ENCODE data around the gene CDC27. TPM values are rescaled to one million over a fixed set of nuclear protein-coding genes. Genes with fewer than 3 reads are reported as not detected.
"Not testable (repeated sequence)": the region's sequence is repeated elsewhere in the genome, so short reads cannot be mapped to it uniquely, and the experiment has no call there.

CDC27 gene
- polyA plus RNA-seq, 1 experiment = 65.3 TPM

- ChIA-PET POLR2A (interaction anchor here (0.6 kb wide), 1 partner anchor 51 kb away, joined by 3 read pairs; no protein-coding TSS in a partner anchor), CTCF (interaction anchor here (0.9 to 1.6 kb wide), 2 partner anchors 16 to 131 kb away, joined by 3 to 7 read pairs; no protein-coding TSS in a partner anchor)
- peak overlapping the region; percentile 13; the same call in 1 of the 2 replicates for H3K4me3 ChIP-seq (ENCODE audit: low read depth, low read length)
- no peak for DNase-seq (ENCODE audit: low read depth)
- H3K27me3 ChIP-seq (ENCODE audit: control insufficient read depth, insufficient read depth, low read length) = no peaks in the 10 kb centered on the region
- no peaks in the 10 kb centered on the region; the same call in 1 of the 2 replicates for H3K36me3 ChIP-seq (ENCODE audit: control insufficient read depth, insufficient read depth, low read length)
- TF ChIP-seq CTCF (IDR thresholded peaks at IDR 0.05; ENCODE audit: insufficient read depth, low read depth, low read length) = no peak
Observed at GRCh38 chr17:47184681-47185080, 4.4 kb downstream of the CDC27 start.

- H3K36me3 ChIP-seq (ENCODE audit: control insufficient read depth, insufficient read depth, low read length); H3K4me3 ChIP-seq (ENCODE audit: low read depth, low read length); H3K27me3 ChIP-seq (ENCODE audit: control insufficient read depth, insufficient read depth, low read length); DNase-seq (ENCODE audit: low read depth); POLR2A ChIA-PET: not testable (repeated sequence)
- CTCF ChIA-PET = interaction anchor here (1.4 kb wide), 1 partner anchor 29 kb away, joined by 4 read pairs; no protein-coding TSS in a partner anchor
Observed at GRCh38 chr17:47180988-47181387, 8.1 kb downstream of the CDC27 start.

- Histone ChIP-seq H3K36me3 (ENCODE audit: control insufficient read depth, insufficient read depth, low read length) (no peaks in the 10 kb centered on the region; the same call in 1 of the 2 replicates), H3K4me3 (ENCODE audit: low read depth, low read length) (no peak overlapping the region), H3K27me3 (ENCODE audit: control insufficient read depth, insufficient read depth, low read length) (no peaks in the 10 kb centered on the region)
- TF ChIP-seq CTCF (IDR thresholded peaks at IDR 0.05; ENCODE audit: insufficient read depth, low read depth, low read length) = no peak
- DNase-seq (ENCODE audit: low read depth) = no peak
- CTCF ChIA-PET = no interaction called here
- POLR2A ChIA-PET = no interaction called here
Observed at GRCh38 chr17:47180337-47180736, 8.8 kb downstream of the CDC27 start.

- no peak for DNase-seq (ENCODE audit: low read depth)
- Histone ChIP-seq H3K36me3 (ENCODE audit: control insufficient read depth, insufficient read depth, low read length) (peaks cover under 1% of the 10 kb centered on the region; the same call in 1 of the 2 replicates), H3K4me3 (ENCODE audit: low read depth, low read length) (no peak overlapping the region), H3K27me3 (ENCODE audit: control insufficient read depth, insufficient read depth, low read length) (no peaks in the 10 kb centered on the region)
- ChIA-PET CTCF (no interaction called here), POLR2A (no interaction called here)
- TF ChIP-seq CTCF (IDR thresholded peaks at IDR 0.05; ENCODE audit: insufficient read depth, low read depth, low read length) = no peak
Observed at GRCh38 chr17:47179141-47179540, 10.0 kb downstream of the CDC27 start.

- Histone ChIP-seq H3K27me3 (ENCODE audit: control insufficient read depth, insufficient read depth, low read length) (no peaks in the 10 kb centered on the region), H3K4me3 (ENCODE audit: low read depth, low read length) (no peak overlapping the region), H3K36me3 (ENCODE audit: control insufficient read depth, insufficient read depth, low read length) (peaks cover 2% of the 10 kb centered on the region; the same call in 1 of the 2 replicates)
- POLR2A ChIA-PET = no interaction called here
- CTCF ChIA-PET = no interaction called here
- DNase-seq (ENCODE audit: low read depth) = no peak
- TF ChIP-seq CTCF (IDR thresholded peaks at IDR 0.05; ENCODE audit: insufficient read depth, low read depth, low read length) = no peak
Observed at GRCh38 chr17:47177261-47177660, 11.8 kb downstream of the CDC27 start.

- Histone ChIP-seq H3K27me3 (ENCODE audit: control insufficient read depth, insufficient read depth, low read length) (no peaks in the 10 kb centered on the region), H3K36me3 (ENCODE audit: control insufficient read depth, insufficient read depth, low read length) (peaks cover 2% of the 10 kb centered on the region; the same call in 1 of the 2 replicates), H3K4me3 (ENCODE audit: low read depth, low read length) (no peak overlapping the region)
- TF ChIP-seq CTCF (IDR thresholded peaks at IDR 0.05; ENCODE audit: insufficient read depth, low read depth, low read length) = no peak
- POLR2A ChIA-PET = no interaction called here
- no peak for DNase-seq (ENCODE audit: low read depth)
- CTCF ChIA-PET = no interaction called here
Observed at GRCh38 chr17:47176389-47176826, 12.7 kb downstream of the CDC27 start.

- H3K27me3 ChIP-seq (ENCODE audit: control insufficient read depth, insufficient read depth, low read length); H3K4me3 ChIP-seq (ENCODE audit: low read depth, low read length); CTCF ChIA-PET; DNase-seq (ENCODE audit: low read depth); POLR2A ChIA-PET; H3K36me3 ChIP-seq (ENCODE audit: control insufficient read depth, insufficient read depth, low read length): not testable (repeated sequence)
Observed at GRCh38 chr17:47174823-47175222, 14.3 kb downstream of the CDC27 start.

Data from BJ (cell line).